Fibroblast of the aortic adventitia (primary cell): ENCODE data around the gene PDE1C. TPM values are rescaled to one million over a fixed set of nuclear protein-coding genes. Genes with fewer than 3 reads are reported as not detected.

Source experiments
- DNase-seq: peaks from one replicate; pipeline ENCODE4 v3.0.0-alpha.2; 2010; ENCODE audit warnings: low read depth
- H3K4me3 ChIP-seq: 2 replicates; pipeline ENCODE4 v1.5.1; 2011; ENCODE audit warnings: low read depth, mild to moderate bottlenecking, control low read depth, low read length, moderate library complexity
- total RNA-seq: library from RNA; depleted of rRNA; stranded (reverse); fragments of >200 nt; gene quantifications from 2 replicates; pipeline ENCODE4 v1.2.3, GENCODE V29; 2012; ENCODE audit warnings: low replicate concordance
- TF ChIP-seq, protein P1 (sequence below): IDR thresholded peaks from 2 replicates; pipeline ENCODE4 v1.5.1; 2011; ENCODE audit warnings: mild to moderate bottlenecking, low read length, control low read depth, inconsistent platforms; ENCODE audit not compliant: insufficient read depth

The PDE1C gene
- total RNA-seq, 1 donor = 7.4 TPM

- TF ChIP-seq, protein P1, sequence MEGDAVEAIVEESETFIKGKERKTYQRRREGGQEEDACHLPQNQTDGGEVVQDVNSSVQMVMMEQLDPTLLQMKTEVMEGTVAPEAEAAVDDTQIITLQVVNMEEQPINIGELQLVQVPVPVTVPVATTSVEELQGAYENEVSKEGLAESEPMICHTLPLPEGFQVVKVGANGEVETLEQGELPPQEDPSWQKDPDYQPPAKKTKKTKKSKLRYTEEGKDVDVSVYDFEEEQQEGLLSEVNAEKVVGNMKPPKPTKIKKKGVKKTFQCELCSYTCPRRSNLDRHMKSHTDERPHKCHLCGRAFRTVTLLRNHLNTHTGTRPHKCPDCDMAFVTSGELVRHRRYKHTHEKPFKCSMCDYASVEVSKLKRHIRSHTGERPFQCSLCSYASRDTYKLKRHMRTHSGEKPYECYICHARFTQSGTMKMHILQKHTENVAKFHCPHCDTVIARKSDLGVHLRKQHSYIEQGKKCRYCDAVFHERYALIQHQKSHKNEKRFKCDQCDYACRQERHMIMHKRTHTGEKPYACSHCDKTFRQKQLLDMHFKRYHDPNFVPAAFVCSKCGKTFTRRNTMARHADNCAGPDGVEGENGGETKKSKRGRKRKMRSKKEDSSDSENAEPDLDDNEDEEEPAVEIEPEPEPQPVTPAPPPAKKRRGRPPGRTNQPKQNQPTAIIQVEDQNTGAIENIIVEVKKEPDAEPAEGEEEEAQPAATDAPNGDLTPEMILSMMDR = no peak
- DNase-seq = no peak
- no peak overlapping the region for H3K4me3 ChIP-seq
Measured at GRCh38 chr7:31922848-31923247, 147.4 kb downstream of the PDE1C start.

DNA sequence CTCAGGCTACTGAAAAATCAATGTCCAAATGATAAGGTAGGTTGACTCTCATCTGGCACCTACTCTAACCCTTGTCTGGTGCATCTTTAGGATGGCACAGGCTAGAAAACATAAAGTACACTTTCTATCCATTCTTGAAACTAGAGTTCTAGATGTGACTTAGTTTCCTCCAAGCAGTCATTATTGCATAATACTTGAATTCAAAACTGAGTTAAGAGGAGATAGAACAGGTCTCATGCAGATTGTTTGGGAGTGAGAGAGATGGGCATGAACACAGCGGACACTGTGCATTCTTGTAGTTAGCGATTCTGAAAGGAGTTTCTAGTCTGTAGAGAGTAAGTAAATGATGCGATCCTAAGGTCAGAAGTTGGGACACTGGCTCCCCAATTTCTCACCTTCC lies 149.2 kb downstream of the PDE1C start:
- DNase-seq = no peak
- TF ChIP-seq, protein P1 = no peak
- H3K4me3 ChIP-seq = no peak overlapping the region

DNA sequence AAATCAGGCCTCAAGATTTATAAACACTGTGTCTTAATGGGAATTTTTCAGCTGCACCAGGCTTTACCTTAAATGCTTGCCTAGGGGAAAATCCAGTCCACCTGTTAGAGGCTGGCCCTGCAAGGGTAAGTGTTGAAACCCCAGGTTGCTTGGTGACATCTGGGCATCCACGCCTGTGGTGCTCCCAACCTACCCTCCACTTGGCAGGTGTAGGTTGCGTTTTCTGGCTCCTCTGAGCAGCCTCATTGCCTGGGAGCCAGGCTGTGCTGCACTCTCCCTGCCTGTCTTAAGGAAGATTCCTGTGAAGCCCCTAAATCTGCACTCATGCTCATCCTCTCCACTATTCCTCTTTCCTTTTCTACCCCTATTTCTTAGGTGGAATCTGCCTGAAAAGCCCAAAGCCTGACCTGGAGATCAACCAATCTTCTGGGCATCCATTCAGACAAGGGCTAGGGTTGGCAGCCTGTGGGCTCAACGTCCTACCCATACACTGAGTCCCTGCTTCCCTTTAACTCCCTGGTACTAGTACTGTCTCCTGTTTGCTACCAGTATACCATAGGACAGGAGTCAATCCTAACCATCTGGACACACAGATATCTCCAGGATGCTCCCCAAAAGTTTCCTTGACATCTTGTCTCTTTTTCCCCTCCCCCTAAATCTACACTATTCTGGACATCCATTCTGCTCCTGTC lies 150.4 kb downstream of the PDE1C start:
- TF ChIP-seq, protein P1 = no peak
- no peak overlapping the region for H3K4me3 ChIP-seq
- DNase-seq = no peak

DNA sequence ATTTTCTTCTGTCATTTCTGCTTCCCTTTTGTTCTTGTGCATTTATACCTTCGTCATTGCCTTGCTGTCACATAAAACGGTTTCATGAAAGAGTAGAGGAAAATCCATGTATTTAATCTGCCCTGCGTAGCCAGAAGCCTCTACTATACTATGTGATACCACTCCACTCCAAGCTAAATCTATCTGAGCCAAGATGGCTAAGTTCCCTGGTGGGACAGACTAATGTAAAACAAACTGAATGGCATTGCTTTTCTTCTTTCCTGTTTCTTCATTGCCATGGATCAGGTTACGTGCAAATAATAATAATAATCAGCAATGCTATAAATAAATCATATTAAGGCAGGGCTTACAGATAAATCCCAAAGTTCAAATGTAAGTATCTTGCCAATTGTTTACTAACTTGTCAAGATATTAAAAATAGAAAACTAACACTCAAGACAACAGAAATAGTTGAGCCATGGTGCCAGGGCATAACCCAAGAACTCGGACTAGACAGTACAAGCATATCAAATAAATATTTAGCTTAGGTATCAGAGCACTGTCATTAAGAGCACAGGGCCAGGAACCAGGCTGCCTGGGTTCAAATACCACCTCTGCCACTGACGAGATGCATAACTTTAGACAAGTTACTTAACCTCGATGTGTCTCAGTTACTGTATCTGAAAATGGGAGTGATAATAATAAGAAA lies 151.4 kb downstream of the PDE1C start:
- H3K4me3 ChIP-seq = no peak overlapping the region
- no peak for DNase-seq
- TF ChIP-seq, protein P1 = no peak

DNA sequence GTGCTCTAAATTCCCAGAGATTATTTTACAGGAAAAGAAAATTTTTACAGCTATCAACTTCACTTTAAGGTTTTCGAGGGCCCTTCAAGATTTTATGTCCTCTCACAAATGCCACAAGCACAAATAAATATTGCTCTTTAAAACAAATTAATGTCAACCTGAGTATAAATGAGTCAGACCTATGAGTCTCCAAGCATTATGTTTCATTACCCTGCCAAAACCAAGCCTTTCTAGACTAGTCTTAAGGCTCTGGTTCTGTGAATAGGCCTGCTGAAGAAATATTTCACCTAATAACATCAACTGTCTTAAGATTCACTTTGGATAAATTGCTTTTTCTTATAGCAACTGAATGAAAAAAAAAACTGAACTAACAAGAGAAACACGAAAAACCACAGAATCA lies 153.0 kb downstream of the PDE1C start:
- no peak for DNase-seq
- TF ChIP-seq, protein P1 = no peak
- no peak overlapping the region for H3K4me3 ChIP-seq

DNA sequence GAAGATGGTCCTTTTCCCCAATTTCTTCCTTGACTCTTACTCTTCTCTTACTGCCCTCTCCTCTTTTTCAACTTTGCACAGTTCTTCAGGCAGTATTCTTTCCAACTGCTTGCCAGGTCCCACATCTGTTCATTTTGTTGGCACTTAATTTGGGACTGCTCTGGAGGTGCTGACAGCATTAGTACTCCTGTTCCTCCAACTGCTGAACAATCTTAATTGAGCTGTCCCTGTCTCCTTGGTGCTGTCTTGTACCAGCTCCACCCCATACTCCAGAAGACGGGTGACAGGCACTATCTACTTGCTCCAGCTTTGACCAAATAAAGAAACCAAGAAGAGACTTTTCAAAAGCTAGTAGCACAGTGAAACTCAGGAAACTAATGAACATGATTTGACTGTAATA lies 160.0 kb downstream of the PDE1C start:
- TF ChIP-seq, protein P1 = no peak

More for the DNA sequence above, 160.0 kb downstream of the PDE1C start:
- no peak overlapping the region for H3K4me3 ChIP-seq
- no peak for DNase-seq
